DND-41 (cell line): ENCODE data around the gene DACH1.

Experiments
- CTCF ChIP-seq: IDR thresholded peaks from 2 replicates; pipeline ENCODE4 v1.5.1; 2012; ENCODE audit warnings: borderline replicate concordance, low read length, moderate library complexity, mild to moderate bottlenecking; ENCODE audit not compliant: poor library complexity, severe bottlenecking; ENCODE audit errors: extremely low read depth
- EZH2 ChIP-seq: IDR thresholded peaks from 3 replicates; pipeline ENCODE4 v1.6.1; 2012; ENCODE audit warnings: borderline replicate concordance, low read depth, mild to moderate bottlenecking, moderate library complexity, low read length, inconsistent platforms; ENCODE audit not compliant: severe bottlenecking

GRCh38 chr13:71703138-71703537 is 163.9 kb downstream of the DACH1 start:
- TF ChIP-seq CTCF = no peak
- TF ChIP-seq EZH2 = no peak
